Central memory CD8-positive, alpha-beta T cell (primary cell): ENCODE results near the gene GALNTL6.

ENCODE experiments used
- ATAC-seq: fragments of 150-1000 bp; cut with Tn5 transposase; replicated peaks from 2 replicates; pipeline ENCODE4 v1.10.0; 2022; ENCODE audit warnings: mild to moderate bottlenecking, moderate FRiP score, moderate number of reproducible peaks; ENCODE audit not compliant: poor library complexity, severe bottlenecking; ENCODE audit errors: extremely low read depth
- DNase-seq, 2 donors: peaks; one replicate each; pipeline ENCODE4 v3.0.0; 2021; ENCODE audit warnings: low spot score in 2 of 2
- H3K27ac Mint-ChIP-seq: one replicate; pipeline ENCODE4 v1.8.0; 2022; ENCODE audit warnings: low read depth, mild to moderate bottlenecking, moderate library complexity, mixed read lengths
- H3K27me3 Mint-ChIP-seq: one replicate; pipeline ENCODE4 v1.8.0; 2022; ENCODE audit warnings: mixed read lengths
- H3K36me3 Mint-ChIP-seq: one replicate; pipeline ENCODE4 v1.8.0; 2022; ENCODE audit warnings: mild to moderate bottlenecking, moderate library complexity, mixed read lengths; ENCODE audit not compliant: insufficient read depth
- H3K4me1 Mint-ChIP-seq: one replicate; pipeline ENCODE4 v1.8.0; 2022; ENCODE audit warnings: mixed read lengths
- H3K4me3 Mint-ChIP-seq: one replicate; pipeline ENCODE4 v1.8.0; 2022; ENCODE audit warnings: mild to moderate bottlenecking, moderate library complexity, mixed read lengths
- H3K9me3 Mint-ChIP-seq: one replicate; pipeline ENCODE4 v1.8.0; 2022; ENCODE audit warnings: mixed read lengths

Gene GALNTL6

GRCh38 chr4:172656055-172656454 lies 842.9 kb downstream of the GALNTL6 start:
- ATAC-seq (no peak), DNase-seq (no peak)
- no peaks in the 10 kb centered on the region for H3K36me3 Mint-ChIP-seq
- H3K4me1 Mint-ChIP-seq = no peaks in the 10 kb centered on the region
- H3K4me3 Mint-ChIP-seq = no peak overlapping the region
- H3K9me3 Mint-ChIP-seq = peaks cover 29% of the 10 kb centered on the region
- H3K27me3 Mint-ChIP-seq = no peaks in the 10 kb centered on the region
- H3K27ac Mint-ChIP-seq = no peak overlapping the region

GRCh38 chr4:172657081-172657480 lies 843.9 kb downstream of the GALNTL6 start:
- Mint-ChIP-seq H3K4me3 (no peak overlapping the region), H3K36me3 (no peaks in the 10 kb centered on the region), H3K9me3 (peaks cover 27% of the 10 kb centered on the region), H3K27ac (no peak overlapping the region), H3K4me1 (no peaks in the 10 kb centered on the region), H3K27me3 (no peaks in the 10 kb centered on the region)
- DNase-seq = no peak
- ATAC-seq = no peak

- H3K4me1 Mint-ChIP-seq = no peaks in the 10 kb centered on the region
- H3K36me3 Mint-ChIP-seq = no peaks in the 10 kb centered on the region
- no peak overlapping the region for H3K4me3 Mint-ChIP-seq
- H3K27me3 Mint-ChIP-seq = no peaks in the 10 kb centered on the region
- DNase-seq (no peak), ATAC-seq (no peak)
- H3K9me3 Mint-ChIP-seq = peaks cover 25% of the 10 kb centered on the region
- no peak overlapping the region for H3K27ac Mint-ChIP-seq
Measured at GRCh38 chr4:172660251-172660650, 847.0 kb downstream of the GALNTL6 start.

GRCh38 chr4:172662113-172662512 lies 848.9 kb downstream of the GALNTL6 start:
- H3K27me3 Mint-ChIP-seq = no peaks in the 10 kb centered on the region
- H3K9me3 Mint-ChIP-seq = peaks cover 25% of the 10 kb centered on the region
- no peaks in the 10 kb centered on the region for H3K36me3 Mint-ChIP-seq
- H3K4me1 Mint-ChIP-seq = no peaks in the 10 kb centered on the region
- H3K27ac Mint-ChIP-seq = no peak overlapping the region
- H3K4me3 Mint-ChIP-seq = no peak overlapping the region
- ATAC-seq (no peak), DNase-seq (no peak)

- H3K4me3 Mint-ChIP-seq = no peak overlapping the region
- H3K27me3 Mint-ChIP-seq = no peaks in the 10 kb centered on the region
- no peak for ATAC-seq
- no peak for DNase-seq
- H3K4me1 Mint-ChIP-seq = no peaks in the 10 kb centered on the region
- no peaks in the 10 kb centered on the region for H3K36me3 Mint-ChIP-seq
- peaks cover 18% of the 10 kb centered on the region for H3K9me3 Mint-ChIP-seq
- H3K27ac Mint-ChIP-seq = no peak overlapping the region
Measured at GRCh38 chr4:172666711-172667368, 853.6 kb downstream of the GALNTL6 start.

GRCh38 chr4:172674811-172675210 lies 861.6 kb downstream of the GALNTL6 start:
- Mint-ChIP-seq H3K27me3 (no peaks in the 10 kb centered on the region), H3K27ac (no peak overlapping the region), H3K9me3 (peaks cover 39% of the 10 kb centered on the region), H3K4me3 (no peak overlapping the region), H3K4me1 (no peaks in the 10 kb centered on the region), H3K36me3 (no peaks in the 10 kb centered on the region)
- no peak for ATAC-seq
- no peak for DNase-seq

GRCh38 chr4:172675232-172675631 lies 862.0 kb downstream of the GALNTL6 start:
- Mint-ChIP-seq H3K4me3 (no peak overlapping the region), H3K27ac (no peak overlapping the region)
- no peak for ATAC-seq

GRCh38 chr4:172680691-172681090 lies 867.5 kb downstream of the GALNTL6 start:
- Mint-ChIP-seq H3K4me3 (no peak overlapping the region), H3K9me3 (peaks cover 6% of the 10 kb centered on the region), H3K27me3 (no peaks in the 10 kb centered on the region), H3K4me1 (no peaks in the 10 kb centered on the region), H3K27ac (no peak overlapping the region), H3K36me3 (no peaks in the 10 kb centered on the region)
- no peak for ATAC-seq
- DNase-seq = no peak

More at GRCh38 chr4:172675232-172675631, 862.0 kb downstream of the GALNTL6 start:
- no peak for DNase-seq
- Mint-ChIP-seq H3K36me3 (no peaks in the 10 kb centered on the region), H3K27me3 (no peaks in the 10 kb centered on the region), H3K9me3 (peaks cover 39% of the 10 kb centered on the region), H3K4me1 (no peaks in the 10 kb centered on the region)

- Mint-ChIP-seq H3K36me3 (no peaks in the 10 kb centered on the region), H3K9me3 (no peaks in the 10 kb centered on the region), H3K27me3 (no peaks in the 10 kb centered on the region), H3K27ac (no peak overlapping the region), H3K4me3 (no peak overlapping the region), H3K4me1 (no peaks in the 10 kb centered on the region)
- ATAC-seq = no peak
- DNase-seq = no peak
Measured at GRCh38 chr4:172683021-172683420, 869.8 kb downstream of the GALNTL6 start.

- no peaks in the 10 kb centered on the region for H3K4me1 Mint-ChIP-seq
- H3K4me3 Mint-ChIP-seq = no peak overlapping the region
- no peak overlapping the region for H3K27ac Mint-ChIP-seq
- H3K9me3 Mint-ChIP-seq = peaks cover 5% of the 10 kb centered on the region
- H3K27me3 Mint-ChIP-seq = no peaks in the 10 kb centered on the region
- no peak for ATAC-seq
- H3K36me3 Mint-ChIP-seq = no peaks in the 10 kb centered on the region
- DNase-seq = no peak
Measured at GRCh38 chr4:172686021-172686420, 872.8 kb downstream of the GALNTL6 start.

- Mint-ChIP-seq H3K27ac (no peak overlapping the region), H3K9me3 (peaks cover 11% of the 10 kb centered on the region), H3K36me3 (no peaks in the 10 kb centered on the region), H3K27me3 (no peaks in the 10 kb centered on the region), H3K4me1 (no peaks in the 10 kb centered on the region), H3K4me3 (no peak overlapping the region)
- ATAC-seq = no peak
- no peak for DNase-seq
Measured at GRCh38 chr4:172688534-172688933, 875.3 kb downstream of the GALNTL6 start.

- H3K27ac Mint-ChIP-seq = no peak overlapping the region
- no peaks in the 10 kb centered on the region for H3K36me3 Mint-ChIP-seq
- no peaks in the 10 kb centered on the region for H3K27me3 Mint-ChIP-seq
- ATAC-seq = no peak
- no peak overlapping the region for H3K4me3 Mint-ChIP-seq
- no peak for DNase-seq
- no peaks in the 10 kb centered on the region for H3K4me1 Mint-ChIP-seq
- peaks cover 14% of the 10 kb centered on the region for H3K9me3 Mint-ChIP-seq
Measured at GRCh38 chr4:172691552-172691951, 878.3 kb downstream of the GALNTL6 start.

GRCh38 chr4:172692701-172693100 lies 879.5 kb downstream of the GALNTL6 start:
- Mint-ChIP-seq H3K27me3 (no peaks in the 10 kb centered on the region), H3K9me3 (peaks cover 16% of the 10 kb centered on the region), H3K27ac (no peak overlapping the region), H3K4me3 (no peak overlapping the region), H3K36me3 (no peaks in the 10 kb centered on the region), H3K4me1 (no peaks in the 10 kb centered on the region)
- no peak for DNase-seq
- ATAC-seq = no peak
